Measurements from ENCODE around the gene TMEFF1.
"Not testable (repeated sequence)": the region's sequence is repeated elsewhere in the genome, so short reads cannot be mapped to it uniquely, and the experiment has no call there.

Gene TMEFF1

GRCh38 chr9:100472788-100473275 lies at the start of gene TMEFF1:
TMEFF1 (plus strand) TSS chr9:100473149; CDS start chr9:100473545, 396 bp downstream.
- no peak for DNase-seq (ENCODE audit: low read depth)

- no peak for DNase-seq (ENCODE audit: low read depth)
Measured at GRCh38 chr9:100425758-100426157, 47.2 kb upstream of the TMEFF1 start.

GRCh38 chr9:100426189-100426529 lies 46.8 kb upstream of the TMEFF1 start:
- no peak for DNase-seq (ENCODE audit: low read depth)

- DNase-seq (ENCODE audit: low read depth) = no peak
Measured at GRCh38 chr9:100426530-100427365, 46.2 kb upstream of the TMEFF1 start, which contains the start of gene MSANTD3. MSANTD3 (plus strand) TSS chr9:100427143; CDS start chr9:100441939, 14,796 bp downstream.

GRCh38 chr9:100427366-100428263 lies 45.3 kb upstream of the TMEFF1 start:
- DNase-seq (ENCODE audit: low read depth) = no peak

- no peak for DNase-seq (ENCODE audit: low read depth)
Measured at GRCh38 chr9:100428871-100429654, 43.9 kb upstream of the TMEFF1 start.

GRCh38 chr9:100430286-100430940 lies 42.5 kb upstream of the TMEFF1 start:
- DNase-seq (ENCODE audit: low read depth) = no peak

GRCh38 chr9:100431886-100432285 lies 41.1 kb upstream of the TMEFF1 start:
- DNase-seq (ENCODE audit: low read depth) = no peak

- no peak for DNase-seq (ENCODE audit: low read depth)
Measured at GRCh38 chr9:100432736-100433135, 40.2 kb upstream of the TMEFF1 start.

- no peak for DNase-seq (ENCODE audit: low read depth)
Measured at GRCh38 chr9:100436571-100436970, 36.4 kb upstream of the TMEFF1 start.

- DNase-seq (ENCODE audit: low read depth) = peak; percentile 33
Measured at GRCh38 chr9:100437860-100438805, 34.8 kb upstream of the TMEFF1 start.

- no peak for DNase-seq (ENCODE audit: low read depth)
Measured at GRCh38 chr9:100440071-100440470, 32.9 kb upstream of the TMEFF1 start.

GRCh38 chr9:100440487-100440886 lies 32.5 kb upstream of the TMEFF1 start:
- not testable (repeated sequence) for DNase-seq (ENCODE audit: low read depth)

- DNase-seq (ENCODE audit: low read depth) = no peak
Measured at GRCh38 chr9:100441911-100442361, 31.0 kb upstream of the TMEFF1 start.

GRCh38 chr9:100443781-100444768 lies 28.9 kb upstream of the TMEFF1 start:
- no peak for DNase-seq (ENCODE audit: low read depth)

- DNase-seq (ENCODE audit: low read depth) = peak; percentile 26
Measured at GRCh38 chr9:100445161-100445902, 27.6 kb upstream of the TMEFF1 start.

- DNase-seq (ENCODE audit: low read depth) = no peak
Measured at GRCh38 chr9:100445903-100446549, 26.9 kb upstream of the TMEFF1 start.

GRCh38 chr9:100447041-100447440 lies 25.9 kb upstream of the TMEFF1 start:
- DNase-seq (ENCODE audit: low read depth) = no peak

All from CMK (cell line).